ENCODE measurements around the gene GTF2B. TPM values are rescaled to one million over a fixed set of nuclear protein-coding genes. Genes with fewer than 3 reads are reported as not detected.

The GTF2B gene
- total RNA-seq, 1 experiment from 2014 or later: 27.0 TPM

DNA sequence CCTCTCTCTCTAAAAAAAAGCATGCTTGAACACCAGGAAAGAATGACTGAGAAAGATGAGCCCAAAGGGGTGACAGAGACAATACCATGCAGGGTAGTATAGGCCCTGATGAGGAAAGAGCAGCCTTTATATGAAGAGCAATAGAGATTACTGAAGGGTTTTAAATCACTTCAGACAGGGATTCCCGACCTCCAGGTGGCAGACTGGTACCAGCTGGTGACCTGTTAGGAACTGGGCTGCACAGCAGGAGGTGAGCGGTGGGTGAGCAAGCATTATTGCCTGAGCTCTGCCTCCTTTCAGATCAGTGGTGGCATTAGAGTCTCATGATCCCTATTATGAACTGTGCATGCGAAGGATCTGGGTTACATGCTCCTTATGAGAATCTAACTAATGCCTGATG is 30.8 kb upstream of the GTF2B start:
- Histone ChIP-seq H3K36me3 (ENCODE audit: control insufficient read depth, insufficient read depth, low read length) (no peaks in the 10 kb centered on the region), H3K9me3 (ENCODE audit: control insufficient read depth, insufficient read depth, low read depth, low read length) (peaks cover 12% of the 10 kb centered on the region), H3K4me3 (ENCODE audit: low read depth in 2 of 2, low read length in 2 of 2) (no peak overlapping the region), H3K27ac (ENCODE audit: low read length) (no peak overlapping the region), H3K27me3 (ENCODE audit: control insufficient read depth, insufficient read depth, low read length) (no peaks in the 10 kb centered on the region), H3K4me1 (ENCODE audit: control insufficient read depth, insufficient read depth, low read length) (no peaks in the 10 kb centered on the region)
- in situ Hi-C loops (cut with HindIII; ENCODE audit: low pct_unique_long_range_greater_than_20kb, low sequenced_read_pairs): no loop called here
- no TSS peak for BruUV-seq (replicated peaks)
- ATAC-seq: no peak
- CTCF ChIA-PET: interaction anchor here (0.6 kb wide), 1 partner anchor 732 kb away, joined by 3 read pairs; no protein-coding TSS in a partner anchor
- DNase-seq (ENCODE audit: low read depth, low spot score): no peak
- POLR2A ChIA-PET: no interaction called here
- intact Hi-C loops (cut with micrococcal nuclease; ENCODE audit: unreplicated experiment): no loop called here
- TF ChIP-seq, protein P1, sequence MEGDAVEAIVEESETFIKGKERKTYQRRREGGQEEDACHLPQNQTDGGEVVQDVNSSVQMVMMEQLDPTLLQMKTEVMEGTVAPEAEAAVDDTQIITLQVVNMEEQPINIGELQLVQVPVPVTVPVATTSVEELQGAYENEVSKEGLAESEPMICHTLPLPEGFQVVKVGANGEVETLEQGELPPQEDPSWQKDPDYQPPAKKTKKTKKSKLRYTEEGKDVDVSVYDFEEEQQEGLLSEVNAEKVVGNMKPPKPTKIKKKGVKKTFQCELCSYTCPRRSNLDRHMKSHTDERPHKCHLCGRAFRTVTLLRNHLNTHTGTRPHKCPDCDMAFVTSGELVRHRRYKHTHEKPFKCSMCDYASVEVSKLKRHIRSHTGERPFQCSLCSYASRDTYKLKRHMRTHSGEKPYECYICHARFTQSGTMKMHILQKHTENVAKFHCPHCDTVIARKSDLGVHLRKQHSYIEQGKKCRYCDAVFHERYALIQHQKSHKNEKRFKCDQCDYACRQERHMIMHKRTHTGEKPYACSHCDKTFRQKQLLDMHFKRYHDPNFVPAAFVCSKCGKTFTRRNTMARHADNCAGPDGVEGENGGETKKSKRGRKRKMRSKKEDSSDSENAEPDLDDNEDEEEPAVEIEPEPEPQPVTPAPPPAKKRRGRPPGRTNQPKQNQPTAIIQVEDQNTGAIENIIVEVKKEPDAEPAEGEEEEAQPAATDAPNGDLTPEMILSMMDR (IDR thresholded peaks at IDR 0.05): 0 out of 2 replicates have a peak, but pooled peaks have one; percentile 7
- TF ChIP-seq, protein P2, sequence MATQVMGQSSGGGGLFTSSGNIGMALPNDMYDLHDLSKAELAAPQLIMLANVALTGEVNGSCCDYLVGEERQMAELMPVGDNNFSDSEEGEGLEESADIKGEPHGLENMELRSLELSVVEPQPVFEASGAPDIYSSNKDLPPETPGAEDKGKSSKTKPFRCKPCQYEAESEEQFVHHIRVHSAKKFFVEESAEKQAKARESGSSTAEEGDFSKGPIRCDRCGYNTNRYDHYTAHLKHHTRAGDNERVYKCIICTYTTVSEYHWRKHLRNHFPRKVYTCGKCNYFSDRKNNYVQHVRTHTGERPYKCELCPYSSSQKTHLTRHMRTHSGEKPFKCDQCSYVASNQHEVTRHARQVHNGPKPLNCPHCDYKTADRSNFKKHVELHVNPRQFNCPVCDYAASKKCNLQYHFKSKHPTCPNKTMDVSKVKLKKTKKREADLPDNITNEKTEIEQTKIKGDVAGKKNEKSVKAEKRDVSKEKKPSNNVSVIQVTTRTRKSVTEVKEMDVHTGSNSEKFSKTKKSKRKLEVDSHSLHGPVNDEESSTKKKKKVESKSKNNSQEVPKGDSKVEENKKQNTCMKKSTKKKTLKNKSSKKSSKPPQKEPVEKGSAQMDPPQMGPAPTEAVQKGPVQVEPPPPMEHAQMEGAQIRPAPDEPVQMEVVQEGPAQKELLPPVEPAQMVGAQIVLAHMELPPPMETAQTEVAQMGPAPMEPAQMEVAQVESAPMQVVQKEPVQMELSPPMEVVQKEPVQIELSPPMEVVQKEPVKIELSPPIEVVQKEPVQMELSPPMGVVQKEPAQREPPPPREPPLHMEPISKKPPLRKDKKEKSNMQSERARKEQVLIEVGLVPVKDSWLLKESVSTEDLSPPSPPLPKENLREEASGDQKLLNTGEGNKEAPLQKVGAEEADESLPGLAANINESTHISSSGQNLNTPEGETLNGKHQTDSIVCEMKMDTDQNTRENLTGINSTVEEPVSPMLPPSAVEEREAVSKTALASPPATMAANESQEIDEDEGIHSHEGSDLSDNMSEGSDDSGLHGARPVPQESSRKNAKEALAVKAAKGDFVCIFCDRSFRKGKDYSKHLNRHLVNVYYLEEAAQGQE (IDR thresholded peaks at IDR 0.05; ENCODE audit: insufficient read depth in 1 of 2, low read depth in 2 of 2, low read length in 1 of 2): no peak
- TF ChIP-seq TCF7L2 (IDR thresholded peaks at IDR 0.05; ENCODE audit: low read depth, low read length): no peak

DNA sequence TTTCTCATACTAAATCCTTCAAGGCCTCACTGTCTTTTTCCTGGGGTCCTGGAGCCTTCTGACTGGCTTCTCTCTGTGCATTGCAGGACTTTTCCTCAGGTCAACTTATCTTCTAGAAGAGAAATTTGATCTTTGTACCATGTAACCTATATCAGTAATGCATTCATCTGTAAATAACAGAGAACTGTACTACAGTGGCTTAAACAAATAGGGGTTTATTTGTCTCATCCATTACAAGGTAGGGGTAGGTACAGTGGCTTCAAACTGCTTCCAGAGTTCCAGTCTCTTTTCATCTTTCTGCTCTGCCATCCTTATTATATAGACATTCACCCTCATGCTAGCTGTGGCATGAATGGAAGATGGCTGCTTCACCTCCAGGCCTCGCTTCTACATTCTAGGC is 29.5 kb upstream of the GTF2B start:
- intact Hi-C loops (cut with micrococcal nuclease; ENCODE audit: unreplicated experiment) (no loop called here), in situ Hi-C loops (cut with HindIII; ENCODE audit: low pct_unique_long_range_greater_than_20kb, low sequenced_read_pairs) (no loop called here)
- Histone ChIP-seq H3K4me3 (ENCODE audit: low read depth in 2 of 2, low read length in 2 of 2) (no peak overlapping the region), H3K36me3 (ENCODE audit: control insufficient read depth, insufficient read depth, low read length) (no peaks in the 10 kb centered on the region), H3K27me3 (ENCODE audit: control insufficient read depth, insufficient read depth, low read length) (no peaks in the 10 kb centered on the region), H3K9me3 (ENCODE audit: control insufficient read depth, insufficient read depth, low read depth, low read length) (peaks cover 22% of the 10 kb centered on the region), H3K27ac (ENCODE audit: low read length) (no peak overlapping the region), H3K4me1 (ENCODE audit: control insufficient read depth, insufficient read depth, low read length) (no peaks in the 10 kb centered on the region)
- TF ChIP-seq SIN3A (IDR thresholded peaks at IDR 0.05; ENCODE audit: borderline replicate concordance, insufficient read depth, low read depth, low read length) (no peak), TCF7L2 (IDR thresholded peaks at IDR 0.05; ENCODE audit: low read depth, low read length) (no peak), POLR2AphosphoS5 (IDR thresholded peaks at IDR 0.05; ENCODE audit: low read depth, low read length) (no peak)
- TF ChIP-seq, protein P1 (IDR thresholded peaks at IDR 0.05): no peak
- TF ChIP-seq, protein P2 (IDR thresholded peaks at IDR 0.05; ENCODE audit: insufficient read depth in 1 of 2, low read depth in 2 of 2, low read length in 1 of 2): no peak
- ATAC-seq: no peak
- no TSS peak for BruUV-seq (replicated peaks)
- ChIA-PET POLR2A (no interaction called here), CTCF (no interaction called here)
- DNase-seq (ENCODE audit: low read depth, low spot score): no peak

Data from Panc1 (cell line).